ENCODE results near the gene ASCC1. TPM values are rescaled to one million over a fixed set of nuclear protein-coding genes. Genes with fewer than 3 reads are reported as not detected.
A peak's percentile ranks its signal among the peaks of the same experiment; 100 is the strongest.

Gene ASCC1
- total and polyA plus RNA-seq, 2 of the 13 experiments (the other 11 are each of a cell fraction or from before 2014, with no cell fraction given), result 21.6 to 30.1 TPM

DNA sequence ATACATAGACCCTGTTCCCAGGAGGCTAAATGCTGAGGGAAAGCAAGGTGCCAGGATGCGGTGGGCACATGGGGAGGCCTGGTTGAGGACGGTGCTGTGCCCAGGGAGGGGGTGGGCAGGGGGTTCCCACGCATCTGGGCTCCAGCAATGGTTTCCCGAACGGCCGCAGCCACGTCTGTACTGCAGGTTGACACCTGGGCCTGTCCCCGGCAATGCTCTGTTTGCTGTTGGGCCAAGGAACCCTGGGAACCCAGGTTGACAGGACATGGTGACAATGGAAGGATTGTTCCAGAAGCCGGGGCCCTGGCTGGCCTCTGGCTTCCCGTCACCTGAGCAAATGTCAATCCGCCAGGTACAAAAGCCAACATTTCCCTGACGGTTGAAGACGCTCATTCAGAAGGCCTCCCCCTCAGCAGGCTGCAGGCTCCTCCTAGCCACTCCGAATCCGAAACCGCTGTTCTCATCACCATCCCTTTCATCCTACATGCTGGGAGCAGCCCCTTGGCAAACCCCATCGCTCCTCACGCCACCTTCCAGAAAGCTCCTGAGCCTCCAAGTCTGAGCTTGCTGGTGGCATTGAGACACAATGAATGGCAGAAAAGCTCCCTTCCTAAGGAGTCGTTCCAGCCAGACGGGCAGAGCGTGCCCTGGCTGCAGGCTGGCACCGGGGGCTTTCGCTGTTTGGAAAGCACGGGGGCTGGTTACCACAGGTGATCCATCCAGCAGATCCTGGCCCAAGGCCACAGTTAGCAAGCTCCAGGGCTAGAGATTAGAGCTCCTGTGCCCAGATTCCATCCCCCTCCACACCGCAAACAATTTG lies 158.9 kb downstream of the ASCC1 start (continued):
- peak; percentile 67; the same call in 1 of the 2 replicates for TF ChIP-seq ERF (CRISPR knock-in tag; IDR thresholded peaks at IDR 0.05)
- peak; percentile 26; the same call in 1 of the 2 replicates for TF ChIP-seq JUND (CRISPR knock-in tag; IDR thresholded peaks at IDR 0.05)
- peak; percentile 54; the same call in 1 of the 2 replicates for TF ChIP-seq HNF4G (IDR thresholded peaks at IDR 0.05; ENCODE audit: borderline replicate concordance, low read depth, low read length)
- TF ChIP-seq HNF4G (CRISPR knock-in tag; IDR thresholded peaks at IDR 0.05; ENCODE audit: borderline replicate concordance, low read depth), result no peak
- 0 out of 2 replicates have a peak, but pooled peaks have one; percentile 25 for TF ChIP-seq KDM6A (CRISPR knock-in tag; IDR thresholded peaks at IDR 0.05; ENCODE audit: low read depth)
- TF ChIP-seq TFAP4 (IDR thresholded peaks at IDR 0.05; ENCODE audit: borderline replicate concordance, low read depth), result peak; percentile 58; the same call in 1 of the 2 replicates
- peak; percentile 78 for TF ChIP-seq ZNF143 (CRISPR knock-in tag; IDR thresholded peaks at IDR 0.05)
- TF ChIP-seq ZNF709 (CRISPR knock-in tag; IDR thresholded peaks at IDR 0.05), result peak; percentile 54; the same call in 1 of the 2 replicates
- TF ChIP-seq, protein P1, sequence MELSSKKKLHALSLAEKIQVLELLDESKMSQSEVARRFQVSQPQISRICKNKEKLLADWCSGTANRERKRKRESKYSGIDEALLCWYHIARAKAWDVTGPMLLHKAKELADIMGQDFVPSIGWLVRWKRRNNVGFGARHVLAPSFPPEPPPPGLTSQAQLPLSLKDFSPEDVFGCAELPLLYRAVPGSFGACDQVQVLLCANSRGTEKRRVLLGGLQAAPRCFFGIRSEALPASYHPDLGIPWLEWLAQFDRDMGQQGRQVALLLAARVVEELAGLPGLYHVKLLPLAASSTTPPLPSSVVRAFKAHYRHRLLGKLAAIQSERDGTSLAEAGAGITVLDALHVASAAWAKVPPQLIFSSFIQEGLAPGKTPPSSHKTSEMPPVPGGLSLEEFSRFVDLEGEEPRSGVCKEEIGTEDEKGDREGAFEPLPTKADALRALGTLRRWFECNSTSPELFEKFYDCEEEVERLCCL (CRISPR knock-in tag; IDR thresholded peaks at IDR 0.05; ENCODE audit: borderline replicate concordance), result no peak
- peak; percentile 73; the same call in 1 of the 2 replicates for TF ChIP-seq ZNF232 (CRISPR knock-in tag; IDR thresholded peaks at IDR 0.05; ENCODE audit: borderline replicate concordance)
- TF ChIP-seq ZNF883 (CRISPR knock-in tag; IDR thresholded peaks at IDR 0.05; ENCODE audit: not compliant biosample characterization), result no peak
- 0 out of 2 replicates have a peak, but pooled peaks have one; percentile 35 for TF ChIP-seq SPEN (CRISPR knock-in tag; IDR thresholded peaks at IDR 0.05; ENCODE audit: low read depth)
- TF ChIP-seq ATF7-NPFF (CRISPR knock-in tag; IDR thresholded peaks at IDR 0.05; ENCODE audit: low read depth), result peak; percentile 63
- TF ChIP-seq ARID5B (CRISPR knock-in tag; IDR thresholded peaks at IDR 0.05), result peak; percentile 63
- no peak for TF ChIP-seq SYNCRIP (IDR thresholded peaks at IDR 0.05; ENCODE audit: insufficient read depth, low read depth, low read length)
- 0 out of 2 replicates have a peak, but pooled peaks have one; percentile 52 for TF ChIP-seq ZNF451 (CRISPR knock-in tag; IDR thresholded peaks at IDR 0.05)
- 0 out of 2 replicates have a peak, but pooled peaks have one; percentile 17 for TF ChIP-seq FOXC1 (CRISPR knock-in tag; IDR thresholded peaks at IDR 0.05; ENCODE audit: borderline replicate concordance)

Data from HepG2 (cell line).